ENCODE results near the gene VWA8. TPM values are rescaled to one million over a fixed set of nuclear protein-coding genes. Genes with fewer than 3 reads are reported as not detected.

Gene VWA8
- polyA plus RNA-seq, 1 donor (not counting 4 experiments of a cell fraction or from before 2014, with no cell fraction given) = 17.8 TPM

DNA sequence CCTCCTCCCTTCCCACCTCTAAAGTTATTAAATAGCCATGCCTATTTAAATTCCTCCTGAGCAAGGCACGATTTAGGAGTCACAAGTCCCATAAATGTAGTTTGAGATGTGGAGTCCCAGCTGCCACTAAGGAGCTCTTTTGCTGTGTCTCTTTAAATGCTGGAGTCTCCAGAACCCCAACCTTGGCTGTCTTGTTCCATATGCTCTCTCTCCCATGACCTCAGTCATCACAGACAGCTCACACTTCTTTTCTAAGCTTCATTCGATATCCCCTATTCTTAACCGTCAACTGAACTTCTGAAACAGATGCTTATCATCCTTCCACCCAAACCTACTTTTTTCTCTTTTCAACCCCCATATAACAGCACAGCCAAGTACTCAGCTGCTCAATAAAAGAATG lies 197.1 kb downstream of the VWA8 start:
- Histone ChIP-seq H3K79me2 (ENCODE audit: control insufficient read depth, insufficient read depth, low read length) (no peaks in the 10 kb centered on the region), H3K27ac (ENCODE audit: control insufficient read depth, insufficient read depth, low read length) (no peak overlapping the region), H3K36me3 (ENCODE audit: control insufficient read depth in 2 of 2, extremely low read depth in 1 of 2, insufficient read depth in 2 of 2, low read length in 2 of 2) (no peaks in the 10 kb centered on the region), H3K4me2 (ENCODE audit: control insufficient read depth, extremely low read depth, insufficient read depth, low read depth, low read length) (no peak overlapping the region), H3K9ac (ENCODE audit: control insufficient read depth, extremely low read depth, insufficient read depth, low read length) (no peak overlapping the region), H3K9me3 (ENCODE audit: control insufficient read depth, low read depth, low read length) (no peaks in the 10 kb centered on the region), H2AFZ (ENCODE audit: control insufficient read depth, low read length) (no peak overlapping the region), H3K4me3 (ENCODE audit: control insufficient read depth in 2 of 3, extremely low read depth in 1 of 3, insufficient read depth in 2 of 3, low read depth in 1 of 3, low read length in 3 of 3) (no peak overlapping the region), H3K9me1 (ENCODE audit: control insufficient read depth, extremely low read depth, insufficient read depth, low read length) (no peaks in the 10 kb centered on the region), H3K27me3 (ENCODE audit: control insufficient read depth, extremely low read depth, insufficient read depth, low read length) (no peaks in the 10 kb centered on the region), H3K4me1 (ENCODE audit: control insufficient read depth, extremely low read depth, insufficient read depth, low read length) (no peaks in the 10 kb centered on the region), H4K20me1 (ENCODE audit: control insufficient read depth, extremely low read depth, insufficient read depth, low read length) (no peaks in the 10 kb centered on the region)
- DNase-seq (ENCODE audit: low read depth, low spot score) (no peak), FAIRE-seq (no peak)
- dilution Hi-C loops (cut with MboI; ENCODE audit: extremely low pct_ligation_motif_present, low sequenced_read_pairs) = no loop called here
- TF ChIP-seq, protein P1, sequence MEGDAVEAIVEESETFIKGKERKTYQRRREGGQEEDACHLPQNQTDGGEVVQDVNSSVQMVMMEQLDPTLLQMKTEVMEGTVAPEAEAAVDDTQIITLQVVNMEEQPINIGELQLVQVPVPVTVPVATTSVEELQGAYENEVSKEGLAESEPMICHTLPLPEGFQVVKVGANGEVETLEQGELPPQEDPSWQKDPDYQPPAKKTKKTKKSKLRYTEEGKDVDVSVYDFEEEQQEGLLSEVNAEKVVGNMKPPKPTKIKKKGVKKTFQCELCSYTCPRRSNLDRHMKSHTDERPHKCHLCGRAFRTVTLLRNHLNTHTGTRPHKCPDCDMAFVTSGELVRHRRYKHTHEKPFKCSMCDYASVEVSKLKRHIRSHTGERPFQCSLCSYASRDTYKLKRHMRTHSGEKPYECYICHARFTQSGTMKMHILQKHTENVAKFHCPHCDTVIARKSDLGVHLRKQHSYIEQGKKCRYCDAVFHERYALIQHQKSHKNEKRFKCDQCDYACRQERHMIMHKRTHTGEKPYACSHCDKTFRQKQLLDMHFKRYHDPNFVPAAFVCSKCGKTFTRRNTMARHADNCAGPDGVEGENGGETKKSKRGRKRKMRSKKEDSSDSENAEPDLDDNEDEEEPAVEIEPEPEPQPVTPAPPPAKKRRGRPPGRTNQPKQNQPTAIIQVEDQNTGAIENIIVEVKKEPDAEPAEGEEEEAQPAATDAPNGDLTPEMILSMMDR (optimal IDR thresholded peaks at IDR 0.05 in 1 of 3, IDR thresholded peaks at IDR 0.05 in 1 of 3, conservative IDR thresholded peaks at IDR 0.05 in 1 of 3; ENCODE audit: extremely low read depth in 1 of 3, insufficient read depth in 2 of 3, low read length in 3 of 3) = no peak
- no peak for TF ChIP-seq EZH2 (IDR thresholded peaks at IDR 0.05; ENCODE audit: low read length)

DNA sequence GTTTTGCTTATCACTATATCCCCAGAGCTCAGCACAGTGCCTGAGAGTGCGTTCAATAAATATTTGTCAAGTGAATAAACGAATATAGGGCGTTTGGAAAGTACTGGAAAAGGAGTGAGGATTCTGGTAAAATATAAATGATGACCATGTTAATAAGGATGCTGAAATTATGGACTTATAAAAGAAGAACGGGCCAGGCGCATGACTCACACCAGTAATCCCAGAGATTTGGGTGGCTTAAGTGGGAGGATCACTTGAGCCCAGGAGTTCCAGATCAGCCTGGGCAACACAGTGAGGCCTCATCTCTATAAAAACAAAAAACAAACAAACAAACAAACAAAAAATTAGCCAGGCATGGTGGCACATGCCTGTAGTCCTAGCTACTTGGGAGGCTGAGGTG lies 198.1 kb downstream of the VWA8 start:
- FAIRE-seq (no peak), DNase-seq (ENCODE audit: low read depth, low spot score) (no peak)
- Histone ChIP-seq H3K27me3 (ENCODE audit: control insufficient read depth, extremely low read depth, insufficient read depth, low read length) (no peaks in the 10 kb centered on the region), H3K79me2 (ENCODE audit: control insufficient read depth, insufficient read depth, low read length) (no peaks in the 10 kb centered on the region), H3K4me2 (ENCODE audit: control insufficient read depth, extremely low read depth, insufficient read depth, low read depth, low read length) (no peak overlapping the region), H2AFZ (ENCODE audit: control insufficient read depth, low read length) (no peak overlapping the region), H3K36me3 (ENCODE audit: control insufficient read depth in 2 of 2, extremely low read depth in 1 of 2, insufficient read depth in 2 of 2, low read length in 2 of 2) (no peaks in the 10 kb centered on the region), H4K20me1 (ENCODE audit: control insufficient read depth, extremely low read depth, insufficient read depth, low read length) (no peaks in the 10 kb centered on the region), H3K4me3 (ENCODE audit: control insufficient read depth in 2 of 3, extremely low read depth in 1 of 3, insufficient read depth in 2 of 3, low read depth in 1 of 3, low read length in 3 of 3) (no peak overlapping the region), H3K27ac (ENCODE audit: control insufficient read depth, insufficient read depth, low read length) (no peak overlapping the region), H3K9me1 (ENCODE audit: control insufficient read depth, extremely low read depth, insufficient read depth, low read length) (no peaks in the 10 kb centered on the region), H3K4me1 (ENCODE audit: control insufficient read depth, extremely low read depth, insufficient read depth, low read length) (no peaks in the 10 kb centered on the region), H3K9me3 (ENCODE audit: control insufficient read depth, low read depth, low read length) (no peaks in the 10 kb centered on the region), H3K9ac (ENCODE audit: control insufficient read depth, extremely low read depth, insufficient read depth, low read length) (no peak overlapping the region)
- dilution Hi-C loops (cut with MboI; ENCODE audit: extremely low pct_ligation_motif_present, low sequenced_read_pairs) = no loop called here
- no peak for TF ChIP-seq EZH2 (IDR thresholded peaks at IDR 0.05; ENCODE audit: low read length)
- TF ChIP-seq, protein P1 (optimal IDR thresholded peaks at IDR 0.05 in 1 of 3, IDR thresholded peaks at IDR 0.05 in 1 of 3, conservative IDR thresholded peaks at IDR 0.05 in 1 of 3; ENCODE audit: extremely low read depth in 1 of 3, insufficient read depth in 2 of 3, low read length in 3 of 3) = no peak
